Testis (tissue), 3 donors: ENCODE data around the gene POU3F1. TPM values are rescaled to one million over a fixed set of nuclear protein-coding genes. Genes with fewer than 3 reads are reported as not detected.

Experiments
- DNase-seq: peaks from one replicate; pipeline ENCODE4 v3.0.0-alpha.2; 2019
- H3K27ac ChIP-seq, 2 donors: fragments of 200-600 bp; sonication (generic); one replicate each; pipeline ENCODE4 v1.5.1; 2019
- H3K27me3 ChIP-seq: fragments of 200-600 bp; sonication (generic); one replicate; pipeline ENCODE4 v1.5.1; 2019
- H3K36me3 ChIP-seq: fragments of 200-600 bp; sonication (generic); one replicate; pipeline ENCODE4 v1.5.1; 2017; ENCODE audit warnings: low read depth; ENCODE audit errors: missing control alignments
- H3K4me1 ChIP-seq: fragments of 200-600 bp; sonication (generic); one replicate; pipeline ENCODE4 v1.5.1; 2019
- H3K4me3 ChIP-seq, 2 donors: fragments of 200-600 bp; sonication (generic); one replicate each; pipeline ENCODE4 v1.5.1; 2017 to 2019
- H3K9me3 ChIP-seq: fragments of 200-600 bp; sonication (generic); one replicate; pipeline ENCODE4 v1.5.1; 2017
- POLR2A ChIP-seq: fragments of 450-650 bp; IDR thresholded peaks from one replicate; pipeline ENCODE4 v1.6.1; 2017; ENCODE audit warnings: antibody characterized with exemption, mild to moderate bottlenecking, moderate library complexity
- WGBS, 2 donors: methylation state at CpG; one replicate each; pipeline ENCODE4 v1.1.5; 2018; 5-methylcytosine and 5-hydroxymethylcytosine counted together
- intact Hi-C: fragments of 100-400 bp; cut with DNase I; formaldehyde crosslinking; loops from one replicate; pipeline ENCODE4 v1.15.1; 2023; ENCODE audit warnings: low total_unique reads
- polyA plus RNA-seq: library from polyadenylated mRNA; stranded (reverse); fragments of 350-450 nt; fragmentation: Illumina TruSeq; extraction: RNeasy Lipid Tissue Mini Kit (QIAGEN cat#74804); gene quantifications from one replicate; pipeline ENCODE4 v1.2.3, GENCODE V29; 2014; ENCODE audit warnings: low read depth, low replicate concordance; ENCODE audit not compliant: insufficient read depth
- total RNA-seq, 2 donors: library from RNA; depleted of rRNA; stranded (reverse); fragments of >200 nt; gene quantifications; one replicate each; pipeline ENCODE4 v1.2.3, GENCODE V29; 2016
- TF ChIP-seq, protein P1 (sequence below), 3 experiments: fragments of 450-650 bp in 2 of 3; fragments of 200-600 bp in 1 of 3; sonication (generic) in 1 of 3; IDR thresholded peaks; one replicate each; pipeline ENCODE4 v1.5.1; 2016 to 2019; ENCODE audit warnings: antibody characterized with exemption in 3 of 3, mild to moderate bottlenecking in 2 of 3, moderate library complexity in 1 of 3

Gene POU3F1
- total and polyA plus RNA-seq, 3 donors from 2014 or later: 1.6 to 6.8 (median 6.0) TPM

DNA sequence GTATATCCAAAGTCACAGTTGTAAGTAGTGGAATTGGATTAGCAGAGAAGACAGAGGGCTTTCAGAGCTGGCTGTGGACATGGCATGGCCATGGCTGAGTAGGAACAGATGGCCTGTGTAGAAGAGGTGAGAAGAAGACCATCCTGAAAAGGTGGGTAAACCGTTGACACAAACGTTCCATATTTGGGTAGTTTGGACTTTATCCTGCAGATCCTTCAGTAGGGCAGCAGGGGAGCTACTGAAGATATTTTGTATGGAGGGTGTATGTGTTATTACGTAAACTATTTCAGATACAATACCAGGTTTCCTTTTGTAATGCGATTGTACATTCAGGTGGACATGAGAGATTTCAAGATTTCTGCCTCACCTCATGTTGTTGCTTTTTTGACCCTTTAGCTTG, 32.4 kb downstream of the POU3F1 start:
- TF ChIP-seq POLR2A: no peak
- TF ChIP-seq, protein P1, sequence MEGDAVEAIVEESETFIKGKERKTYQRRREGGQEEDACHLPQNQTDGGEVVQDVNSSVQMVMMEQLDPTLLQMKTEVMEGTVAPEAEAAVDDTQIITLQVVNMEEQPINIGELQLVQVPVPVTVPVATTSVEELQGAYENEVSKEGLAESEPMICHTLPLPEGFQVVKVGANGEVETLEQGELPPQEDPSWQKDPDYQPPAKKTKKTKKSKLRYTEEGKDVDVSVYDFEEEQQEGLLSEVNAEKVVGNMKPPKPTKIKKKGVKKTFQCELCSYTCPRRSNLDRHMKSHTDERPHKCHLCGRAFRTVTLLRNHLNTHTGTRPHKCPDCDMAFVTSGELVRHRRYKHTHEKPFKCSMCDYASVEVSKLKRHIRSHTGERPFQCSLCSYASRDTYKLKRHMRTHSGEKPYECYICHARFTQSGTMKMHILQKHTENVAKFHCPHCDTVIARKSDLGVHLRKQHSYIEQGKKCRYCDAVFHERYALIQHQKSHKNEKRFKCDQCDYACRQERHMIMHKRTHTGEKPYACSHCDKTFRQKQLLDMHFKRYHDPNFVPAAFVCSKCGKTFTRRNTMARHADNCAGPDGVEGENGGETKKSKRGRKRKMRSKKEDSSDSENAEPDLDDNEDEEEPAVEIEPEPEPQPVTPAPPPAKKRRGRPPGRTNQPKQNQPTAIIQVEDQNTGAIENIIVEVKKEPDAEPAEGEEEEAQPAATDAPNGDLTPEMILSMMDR (IDR thresholded peaks at IDR 0.05): peak in 1 of 3 experiments; percentile 5
- no peak for DNase-seq
- Histone ChIP-seq H3K9me3 (no peaks in the 10 kb centered on the region), H3K4me3 (no peak overlapping the region), H3K27ac (no peak overlapping the region), H3K36me3 (no peaks in the 10 kb centered on the region), H3K27me3 (no peaks in the 10 kb centered on the region), H3K4me1 (peaks cover 35% of the 10 kb centered on the region)
- intact Hi-C loops: no loop called here
- WGBS, 2 donors: 57 to 60% methylated on average over 4 of the region's 4 CpGs

GRCh38 chr1:38013227-38013622, 33.4 kb downstream of the POU3F1 start:
- DNase-seq: no peak
- H3K4me1 ChIP-seq: peaks cover 41% of the 10 kb centered on the region
- intact Hi-C loops: no loop called here

DNA sequence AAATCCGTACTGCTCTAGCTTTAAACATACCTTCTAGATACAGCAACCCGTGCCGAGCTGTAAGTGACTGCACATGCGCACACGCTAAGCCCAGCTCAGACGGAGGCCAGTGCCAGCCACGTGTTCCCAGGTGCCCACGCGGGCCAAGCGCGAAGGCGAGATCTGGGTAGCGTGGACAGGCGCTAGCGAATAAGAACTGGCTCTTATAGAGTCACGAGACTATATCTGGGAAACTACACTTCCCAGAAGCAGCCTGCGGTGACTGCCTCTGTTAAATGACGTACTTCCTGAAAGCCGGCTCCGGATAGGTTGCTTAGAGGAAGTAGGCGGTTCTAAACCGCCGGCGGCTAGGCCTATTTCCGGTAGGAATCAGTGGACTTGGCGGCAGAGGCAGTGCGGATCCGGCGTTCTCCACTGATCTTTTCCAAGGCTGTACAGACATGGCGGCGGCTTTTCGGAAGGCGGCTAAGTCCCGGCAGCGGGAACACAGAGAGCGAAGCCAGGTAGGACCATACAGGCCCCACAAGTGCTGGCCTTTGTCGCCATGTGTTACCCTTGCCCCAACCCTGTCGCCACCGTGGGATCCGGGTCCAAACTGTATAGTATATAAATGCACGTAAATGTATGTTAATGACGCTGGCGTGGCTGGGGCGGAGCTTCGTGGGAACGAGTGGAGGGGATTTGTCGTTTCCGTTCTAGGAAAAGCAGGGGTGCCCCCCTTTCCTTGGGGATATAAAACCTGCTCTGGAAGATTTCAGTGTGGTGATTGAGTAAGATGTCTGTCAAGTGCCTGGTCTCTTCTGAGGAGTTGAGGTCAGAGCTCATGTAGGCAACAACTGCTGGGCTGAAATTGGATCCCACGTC, 34.0 kb downstream of the POU3F1 start, which contains the start of gene UTP11:
Gene UTP11 (plus strand): TSS at position 372 of the 864 bp plus-strand sequence. CDS start 69 bp downstream, at position 441.
- H3K4me1 ChIP-seq: peaks cover 41% of the 10 kb centered on the region
- WGBS, 2 donors: 0% methylated on average over 20 to 49 of the region's 49 CpGs
- H3K27me3 ChIP-seq: no peaks in the 10 kb centered on the region
- peak; percentile 98 for DNase-seq
- no peaks in the 10 kb centered on the region for H3K9me3 ChIP-seq
- no peaks in the 10 kb centered on the region for H3K36me3 ChIP-seq
- intact Hi-C loops: no loop called here
- H3K4me3 ChIP-seq: peak within 1 kb of the TSS; percentile 92 to 93
- TF ChIP-seq POLR2A: peak; percentile 67
- TF ChIP-seq, protein P1 (IDR thresholded peaks at IDR 0.05): peak in 2 of 3 experiments; percentile 22 to 30
- H3K27ac ChIP-seq: peak within 1 kb of the TSS; percentile 40 to 90

More at GRCh38 chr1:38013227-38013622, 33.4 kb downstream of the POU3F1 start:
- TF ChIP-seq, protein P1 (IDR thresholded peaks at IDR 0.05): no peak
- TF ChIP-seq POLR2A: no peak
- Histone ChIP-seq H3K36me3 (no peaks in the 10 kb centered on the region), H3K27ac (peak overlapping the region; percentile 40 to 90), H3K27me3 (no peaks in the 10 kb centered on the region), H3K4me3 (peak overlapping the region; percentile 92 to 93), H3K9me3 (no peaks in the 10 kb centered on the region)
- WGBS, 2 donors: 5 to 6% methylated on average over 4 of the region's 4 CpGs

- Histone ChIP-seq H3K27ac (peak overlapping the region in 1 of 2 donors; percentile 45), H3K9me3 (no peaks in the 10 kb centered on the region), H3K36me3 (no peaks in the 10 kb centered on the region), H3K27me3 (no peaks in the 10 kb centered on the region), H3K4me1 (peaks cover 38% of the 10 kb centered on the region), H3K4me3 (no peak overlapping the region)
- intact Hi-C loops: no loop called here
- no peak for DNase-seq
- TF ChIP-seq, protein P1 (IDR thresholded peaks at IDR 0.05): no peak
- no peak for TF ChIP-seq POLR2A
- WGBS, 2 donors: 74 to 76% methylated on average over 6 of the region's 6 CpGs
Observed at GRCh38 chr1:38009841-38010180, 36.8 kb downstream of the POU3F1 start.
